Stimulated activated CD8-positive, alpha-beta memory T cell treated with anti-CD3 and anti-CD28 coated beads, Interleukin-7, amount 100 ng/mL, for 24 hours (primary cell): ENCODE measurements around the gene PPP1R3E.
"Not testable (repeated sequence)": the region's sequence is repeated elsewhere in the genome, so short reads cannot be mapped to it uniquely, and the experiment has no call there.

Source experiments
- DNase-seq: peaks from one replicate; pipeline ENCODE4 v3.0.0-alpha.2; 2020; ENCODE audit warnings: low read depth

Gene PPP1R3E, protein sequence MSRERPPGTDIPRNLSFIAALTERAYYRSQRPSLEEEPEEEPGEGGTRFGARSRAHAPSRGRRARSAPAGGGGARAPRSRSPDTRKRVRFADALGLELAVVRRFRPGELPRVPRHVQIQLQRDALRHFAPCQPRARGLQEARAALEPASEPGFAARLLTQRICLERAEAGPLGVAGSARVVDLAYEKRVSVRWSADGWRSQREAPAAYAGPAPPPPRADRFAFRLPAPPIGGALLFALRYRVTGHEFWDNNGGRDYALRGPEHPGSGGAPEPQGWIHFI

GRCh38 chr14:23302290-23303225, at the start of gene PPP1R3E:
TSS of gene PPP1R3E (minus strand) at chr14:23302859. CDS start at chr14:23302576, 283 bp downstream.
- peak; percentile 59 for DNase-seq

GRCh38 chr14:23351681-23352505, 49.2 kb upstream of the PPP1R3E start:
- DNase-seq = no peak

- DNase-seq = no peak
Measured at GRCh38 chr14:23349156-23349845, 46.6 kb upstream of the PPP1R3E start.

GRCh38 chr14:23348297-23348655, 45.6 kb upstream of the PPP1R3E start:
- DNase-seq = no peak

DNA sequence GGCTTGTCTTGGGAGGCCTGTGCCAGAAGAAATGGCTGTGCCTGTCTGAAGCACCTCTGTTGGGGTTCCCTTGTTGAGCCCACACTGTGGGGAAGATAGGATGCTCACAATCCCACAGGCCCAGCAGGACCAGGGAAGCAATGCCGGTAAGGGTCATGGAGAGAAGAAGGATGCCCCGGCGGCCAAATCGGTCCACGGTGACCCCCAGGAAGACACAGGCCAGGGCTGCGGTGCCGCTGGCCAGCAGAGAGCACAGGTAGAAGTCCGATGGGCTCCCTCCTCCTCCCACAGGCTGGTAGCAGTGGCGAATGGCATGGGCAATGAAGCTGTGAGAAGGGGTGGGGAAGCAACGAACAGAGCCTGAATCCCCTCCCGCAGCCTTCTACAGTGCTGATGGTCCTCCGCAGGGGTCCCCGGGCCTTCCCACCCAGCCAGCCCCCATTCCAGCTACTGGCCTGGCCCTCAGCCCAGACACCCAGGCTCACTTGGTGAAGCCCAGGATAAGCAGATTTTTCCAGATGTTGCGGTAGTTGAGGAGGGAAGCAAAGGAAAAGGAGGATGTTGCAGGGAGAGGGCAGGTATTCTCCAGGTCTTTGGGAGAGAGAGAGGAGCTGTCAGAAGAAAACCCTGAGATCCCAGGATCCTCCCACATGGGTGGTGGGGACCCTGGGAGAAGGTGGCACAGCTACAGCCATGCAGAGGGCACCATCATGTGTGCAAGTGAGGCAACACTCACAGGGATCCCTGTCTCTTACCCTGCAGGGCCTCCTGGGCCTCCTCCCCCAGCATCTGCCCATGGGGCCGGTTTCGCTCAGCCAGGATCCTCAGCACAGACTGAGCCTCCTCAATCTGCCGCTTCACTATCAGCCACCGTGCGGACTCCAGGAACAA, 45.0 kb upstream of the PPP1R3E start:
- no peak for DNase-seq

GRCh38 chr14:23346693-23347405, 44.2 kb upstream of the PPP1R3E start:
- no peak for DNase-seq

GRCh38 chr14:23345987-23346692, 43.5 kb upstream of the PPP1R3E start:
- DNase-seq = no peak

GRCh38 chr14:23344481-23344880, 41.8 kb upstream of the PPP1R3E start:
- DNase-seq = no peak

GRCh38 chr14:23339506-23340268, 37.0 kb upstream of the PPP1R3E start:
- DNase-seq = no peak

DNA sequence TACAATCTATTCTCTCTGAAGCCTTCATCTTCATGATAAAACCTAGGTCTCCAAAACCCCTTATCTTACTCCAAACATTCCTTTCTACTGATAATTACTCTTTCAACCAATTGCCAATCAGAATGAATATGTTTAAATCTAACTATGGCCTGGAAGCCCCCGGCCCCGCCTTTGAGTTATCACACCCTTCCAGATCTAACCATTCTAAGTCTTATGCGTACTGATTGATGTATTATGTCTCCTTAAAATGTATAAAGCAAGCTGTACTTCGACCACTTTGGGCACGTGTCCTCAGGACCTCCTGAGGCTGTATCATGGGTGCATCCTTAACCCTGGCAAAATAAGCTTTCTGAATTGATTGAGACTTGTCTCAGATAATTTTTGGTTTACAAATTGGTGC, 33.0 kb upstream of the PPP1R3E start:
- DNase-seq = no peak

- peak; percentile 45 for DNase-seq
Measured at GRCh38 chr14:23327947-23328744, 25.5 kb upstream of the PPP1R3E start.

GRCh38 chr14:23326491-23327332, 24.1 kb upstream of the PPP1R3E start:
- no peak for DNase-seq

GRCh38 chr14:23325746-23326145, 23.1 kb upstream of the PPP1R3E start:
- not testable (repeated sequence) for DNase-seq

GRCh38 chr14:23324993-23325392, 22.3 kb upstream of the PPP1R3E start:
- no peak for DNase-seq

GRCh38 chr14:23324455-23324846, 21.8 kb upstream of the PPP1R3E start:
- DNase-seq = no peak

GRCh38 chr14:23323838-23324454, 21.3 kb upstream of the PPP1R3E start:
- DNase-seq = no peak
